HG03558 (cell line): Measurements from ENCODE around the gene TNFAIP2.
"Not testable (repeated sequence)": the region's sequence is repeated elsewhere in the genome, so short reads cannot be mapped to it uniquely, and the experiment has no call there.

Experiments
- ATAC-seq: cut with Tn5 transposase; IDR thresholded peaks from one replicate; pipeline ENCODE4 v1.9.1; 2021; ENCODE audit warnings: moderate number of reproducible peaks; ENCODE audit not compliant: unreplicated experiment; ENCODE audit errors: extremely low read depth

Gene TNFAIP2

GRCh38 chr14:103144085-103144484 lies 20.8 kb downstream of the TNFAIP2 start:
- ATAC-seq = no peak

- ATAC-seq = no peak
Observed at GRCh38 chr14:103146141-103146709, 23.0 kb downstream of the TNFAIP2 start.

- no peak for ATAC-seq
Observed at GRCh38 chr14:103149351-103150237, 26.3 kb downstream of the TNFAIP2 start.

- no peak for ATAC-seq
Observed at GRCh38 chr14:103151270-103151945, 28.1 kb downstream of the TNFAIP2 start.

GRCh38 chr14:103155010-103155409 lies 31.7 kb downstream of the TNFAIP2 start:
- no peak for ATAC-seq

GRCh38 chr14:103155416-103155815 lies 32.2 kb downstream of the TNFAIP2 start:
- ATAC-seq = not testable (repeated sequence)

GRCh38 chr14:103155826-103156394 lies 32.6 kb downstream of the TNFAIP2 start:
- ATAC-seq = no peak

GRCh38 chr14:103156651-103157378 lies 33.6 kb downstream of the TNFAIP2 start:
- no peak for ATAC-seq

GRCh38 chr14:103157969-103158368 lies 34.7 kb downstream of the TNFAIP2 start:
- no peak for ATAC-seq

- no peak for ATAC-seq
Observed at GRCh38 chr14:103158688-103159087, 35.4 kb downstream of the TNFAIP2 start.

- ATAC-seq = no peak
Observed at GRCh38 chr14:103160321-103161053, 37.2 kb downstream of the TNFAIP2 start.

- no peak for ATAC-seq
Observed at GRCh38 chr14:103161054-103161397, 37.8 kb downstream of the TNFAIP2 start.

- ATAC-seq = no peak
Observed at GRCh38 chr14:103163199-103163598, 39.9 kb downstream of the TNFAIP2 start.

- ATAC-seq = no peak
Observed at GRCh38 chr14:103164006-103164405, 40.7 kb downstream of the TNFAIP2 start.

GRCh38 chr14:103164779-103165178 lies 41.5 kb downstream of the TNFAIP2 start:
- no peak for ATAC-seq

GRCh38 chr14:103165323-103165722 lies 42.1 kb downstream of the TNFAIP2 start:
- ATAC-seq = no peak

- no peak for ATAC-seq
Observed at GRCh38 chr14:103169954-103170353, 46.7 kb downstream of the TNFAIP2 start.

GRCh38 chr14:103171206-103171605 lies 47.9 kb downstream of the TNFAIP2 start:
- ATAC-seq = not testable (repeated sequence)

GRCh38 chr14:103172921-103173320 lies 49.7 kb downstream of the TNFAIP2 start:
- no peak for ATAC-seq

GRCh38 chr14:103173887-103174286 lies 50.6 kb downstream of the TNFAIP2 start:
- not testable (repeated sequence) for ATAC-seq
